GM15510 (cell line): ENCODE data around the gene PUDP.

Source experiments
- POLR2A ChIP-seq: IDR thresholded peaks from 3 replicates; pipeline ENCODE4 v1.6.1; 2011; ENCODE audit warnings: borderline replicate concordance; ENCODE audit not compliant: insufficient read length; ENCODE audit errors: extremely low read depth

The PUDP gene

GRCh38 chrX:7156879-7157278, 8.9 kb upstream of the PUDP start:
- no peak for TF ChIP-seq POLR2A

- TF ChIP-seq POLR2A: no peak
These were observed 7.2 kb upstream of the PUDP start for GRCh38 chrX:7155163-7155562.

GRCh38 chrX:7154041-7154597, 6.2 kb upstream of the PUDP start:
- no peak for TF ChIP-seq POLR2A

- no peak for TF ChIP-seq POLR2A
These were observed 5.3 kb upstream of the PUDP start for GRCh38 chrX:7153231-7153630.

GRCh38 chrX:7149411-7149810, 1.5 kb upstream of the PUDP start:
- TF ChIP-seq POLR2A: no peak

- TF ChIP-seq POLR2A: no peak
These were observed 458 bp downstream of the PUDP start, which contains the start of gene STS for GRCh38 chrX:7147413-7147977. Gene STS (plus strand): TSS chrX:7147712. CDS start chrX:7253200, 105,488 bp downstream.

- no peak for TF ChIP-seq POLR2A
These were observed 1.1 kb downstream of the PUDP start for GRCh38 chrX:7146703-7147412.

GRCh38 chrX:7146020-7146702, 1.8 kb downstream of the PUDP start:
- TF ChIP-seq POLR2A: no peak

GRCh38 chrX:7145454-7145853, 2.5 kb downstream of the PUDP start:
- no peak for TF ChIP-seq POLR2A

GRCh38 chrX:7143941-7144525, 3.9 kb downstream of the PUDP start:
- no peak for TF ChIP-seq POLR2A

GRCh38 chrX:7143076-7143475, 4.9 kb downstream of the PUDP start:
- TF ChIP-seq POLR2A: no peak

- TF ChIP-seq POLR2A: no peak
These were observed 8.5 kb downstream of the PUDP start for GRCh38 chrX:7139202-7140081.

- TF ChIP-seq POLR2A: no peak
These were observed 13.0 kb downstream of the PUDP start for GRCh38 chrX:7134981-7135380.

GRCh38 chrX:7133050-7133440, 14.9 kb downstream of the PUDP start:
- no peak for TF ChIP-seq POLR2A
